ENCODE results near the gene EEF2.

- TF ChIP-seq CTCF (IDR thresholded peaks at IDR 0.05; ENCODE audit: low read depth, low read length, missing input control) (no peak), EGR1 (IDR thresholded peaks at IDR 0.05; ENCODE audit: low read depth in 2 of 2) (no peak), YY1 (IDR thresholded peaks at IDR 0.05) (no peak), ATF3 (IDR thresholded peaks at IDR 0.05) (no peak), RAD21 (IDR thresholded peaks at IDR 0.05) (no peak), REST (IDR thresholded peaks at IDR 0.05) (no peak), HNF4A (conservative IDR thresholded peaks at IDR 0.05) (no peak)
These were observed 32.9 kb upstream of the EEF2 start for GRCh38 chr19:4018140-4018613.
